PFSK-1 (cell line): ENCODE measurements around the gene PROCA1.

ENCODE experiments used
- FOXP2 ChIP-seq: optimal IDR thresholded peaks from 2 replicates; pipeline ENCODE3; 2011; ENCODE audit warnings: borderline replicate concordance, control low read depth, inconsistent platforms; ENCODE audit not compliant: insufficient read depth; ENCODE audit errors: extremely low read length, extremely low read depth
- POLR2AphosphoS5 ChIP-seq: IDR thresholded peaks from 2 replicates; pipeline ENCODE4 v1.6.1; 2012; ENCODE audit warnings: low read depth, mild to moderate bottlenecking, control low read depth, low read length, moderate library complexity
- REST ChIP-seq, 2 experiments: IDR thresholded peaks; 2 replicates each; pipeline versions ENCODE4 v1.6.1 to v1.8.0; 2011 to 2012; ENCODE audit warnings: low read depth in 2 of 2, low read length in 2 of 2, control low read depth in 1 of 2, inconsistent platforms in 1 of 2, mild to moderate bottlenecking in 1 of 2, moderate library complexity in 1 of 2; ENCODE audit not compliant: insufficient read depth in 1 of 2
- SIN3A ChIP-seq: IDR thresholded peaks from 2 replicates; pipeline ENCODE4 v1.6.1; 2012; ENCODE audit warnings: mild to moderate bottlenecking, low read length, moderate library complexity, borderline replicate concordance; ENCODE audit not compliant: insufficient read depth
- TAF1 ChIP-seq: IDR thresholded peaks from 2 replicates; pipeline ENCODE4 v1.6.1; 2012; ENCODE audit warnings: low read length, control low read depth, borderline replicate concordance; ENCODE audit not compliant: insufficient read depth

The PROCA1 gene

GRCh38 chr17:28738680-28739384 lies 27.1 kb upstream of the PROCA1 start:
- no peak for TF ChIP-seq FOXP2
- no peak for TF ChIP-seq POLR2AphosphoS5
- no peak for TF ChIP-seq SIN3A
- no peak for TF ChIP-seq TAF1
- no peak for TF ChIP-seq REST (IDR thresholded peaks at IDR 0.05; ENCODE audit: insufficient read depth in 1 of 2, low read depth in 2 of 2, low read length in 2 of 2)

GRCh38 chr17:28737770-28738679 lies 26.3 kb upstream of the PROCA1 start:
- TF ChIP-seq TAF1 (no peak), FOXP2 (no peak), REST (IDR thresholded peaks at IDR 0.05; ENCODE audit: insufficient read depth in 1 of 2, low read depth in 2 of 2, low read length in 2 of 2) (no peak), SIN3A (no peak), POLR2AphosphoS5 (no peak)

- TF ChIP-seq POLR2AphosphoS5 (no peak), FOXP2 (no peak), TAF1 (no peak), SIN3A (no peak), REST (IDR thresholded peaks at IDR 0.05; ENCODE audit: insufficient read depth in 1 of 2, low read depth in 2 of 2, low read length in 2 of 2) (no peak)
Measured at GRCh38 chr17:28737316-28737715, 25.6 kb upstream of the PROCA1 start.

GRCh38 chr17:28735242-28735722 lies 23.6 kb upstream of the PROCA1 start:
- TF ChIP-seq SIN3A (no peak), FOXP2 (no peak), TAF1 (no peak), REST (IDR thresholded peaks at IDR 0.05; ENCODE audit: insufficient read depth in 1 of 2, low read depth in 2 of 2, low read length in 2 of 2) (no peak)
